Glutamatergic neuron (in vitro differentiated cells): ENCODE results near the gene LTK. TPM values are rescaled to one million over a fixed set of nuclear protein-coding genes. Genes with fewer than 3 reads are reported as not detected.

Experiments used
- DNase-seq: peaks from one replicate; pipeline ENCODE4 v3.0.0; 2022
- H3K27ac Mint-ChIP-seq: one replicate; pipeline ENCODE4 v1.8.0; 2020; ENCODE audit warnings: mild to moderate bottlenecking, mixed read lengths, inconsistent platforms; ENCODE audit not compliant: unreplicated experiment
- H3K27me3 Mint-ChIP-seq: one replicate; pipeline ENCODE4 v1.8.0; 2020; ENCODE audit warnings: mild to moderate bottlenecking, moderate library complexity, mixed read lengths, inconsistent platforms; ENCODE audit not compliant: unreplicated experiment
- H3K36me3 Mint-ChIP-seq: one replicate; pipeline ENCODE4 v1.8.0; 2020; ENCODE audit warnings: mild to moderate bottlenecking, mixed read lengths, inconsistent platforms; ENCODE audit not compliant: unreplicated experiment
- H3K4me1 Mint-ChIP-seq: one replicate; pipeline ENCODE4 v1.8.0; 2020; ENCODE audit warnings: mild to moderate bottlenecking, low read depth, mixed read lengths, inconsistent platforms; ENCODE audit not compliant: unreplicated experiment
- H3K4me3 Mint-ChIP-seq: one replicate; pipeline ENCODE4 v1.8.0; 2020; ENCODE audit warnings: mild to moderate bottlenecking, mixed read lengths, inconsistent platforms; ENCODE audit not compliant: unreplicated experiment
- H3K9me3 Mint-ChIP-seq: one replicate; pipeline ENCODE4 v1.8.0; 2020; ENCODE audit warnings: mild to moderate bottlenecking, moderate library complexity, mixed read lengths, inconsistent platforms; ENCODE audit not compliant: unreplicated experiment
- CTCF ChIP-seq: fragments of 200-600 bp; sonication (generic); IDR thresholded peaks from one replicate; pipeline ENCODE4 v1.5.0; 2021; ENCODE audit not compliant: partially characterized antibody, unreplicated experiment
- total RNA-seq: library from RNA; stranded (reverse); fragmentation: NEBNext Ultra II Directional; extraction: Animal tissue kit (Norgen Biotek cat#: 25700); gene quantifications from one replicate; pipeline ENCODE4 v1.2.1, GENCODE V29; 2021; ENCODE audit not compliant: unreplicated experiment

The LTK gene
- total RNA-seq, 1 donor from 2014 or later = 3.2 TPM

- Mint-ChIP-seq H3K4me1 (no peaks in the 10 kb centered on the region), H3K27me3 (peaks cover 37% of the 10 kb centered on the region), H3K27ac (no peak overlapping the region), H3K9me3 (peaks cover 9% of the 10 kb centered on the region), H3K4me3 (no peak overlapping the region), H3K36me3 (no peaks in the 10 kb centered on the region)
- DNase-seq = no peak
- TF ChIP-seq CTCF = no peak
Observed at GRCh38 chr15:41499109-41499851, 14.3 kb downstream of the LTK start.

GRCh38 chr15:41498657-41499056, 15.0 kb downstream of the LTK start:
- no peak overlapping the region for H3K27ac Mint-ChIP-seq
- no peaks in the 10 kb centered on the region for H3K4me1 Mint-ChIP-seq
- peaks cover 9% of the 10 kb centered on the region for H3K9me3 Mint-ChIP-seq
- DNase-seq = no peak
- no peaks in the 10 kb centered on the region for H3K36me3 Mint-ChIP-seq
- peaks cover 33% of the 10 kb centered on the region for H3K27me3 Mint-ChIP-seq
- H3K4me3 Mint-ChIP-seq = no peak overlapping the region
- TF ChIP-seq CTCF = no peak

- H3K9me3 Mint-ChIP-seq = peaks cover 9% of the 10 kb centered on the region
- H3K27me3 Mint-ChIP-seq = peaks cover 34% of the 10 kb centered on the region
- no peak for TF ChIP-seq CTCF
- peaks cover 6% of the 10 kb centered on the region for H3K4me1 Mint-ChIP-seq
- no peak overlapping the region for H3K4me3 Mint-ChIP-seq
- H3K36me3 Mint-ChIP-seq = no peaks in the 10 kb centered on the region
- no peak overlapping the region for H3K27ac Mint-ChIP-seq
- peak; percentile 44 for DNase-seq
Observed at GRCh38 chr15:41495736-41496599, 17.7 kb downstream of the LTK start.

GRCh38 chr15:41494922-41495735, 18.5 kb downstream of the LTK start:
- H3K4me3 Mint-ChIP-seq = no peak overlapping the region
- peaks cover 6% of the 10 kb centered on the region for H3K4me1 Mint-ChIP-seq
- no peak overlapping the region for H3K27ac Mint-ChIP-seq
- peaks cover 9% of the 10 kb centered on the region for H3K9me3 Mint-ChIP-seq
- H3K27me3 Mint-ChIP-seq = peaks cover 33% of the 10 kb centered on the region
- no peak for DNase-seq
- no peak for TF ChIP-seq CTCF
- H3K36me3 Mint-ChIP-seq = no peaks in the 10 kb centered on the region
